GM19023 (cell line): ENCODE data around the gene FNTB.

Source experiments
- ATAC-seq: cut with Tn5 transposase; IDR thresholded peaks from one replicate; pipeline ENCODE4 v1.9.1; 2021; ENCODE audit warnings: mild to moderate bottlenecking, moderate library complexity; ENCODE audit not compliant: unreplicated experiment

Gene FNTB

DNA sequence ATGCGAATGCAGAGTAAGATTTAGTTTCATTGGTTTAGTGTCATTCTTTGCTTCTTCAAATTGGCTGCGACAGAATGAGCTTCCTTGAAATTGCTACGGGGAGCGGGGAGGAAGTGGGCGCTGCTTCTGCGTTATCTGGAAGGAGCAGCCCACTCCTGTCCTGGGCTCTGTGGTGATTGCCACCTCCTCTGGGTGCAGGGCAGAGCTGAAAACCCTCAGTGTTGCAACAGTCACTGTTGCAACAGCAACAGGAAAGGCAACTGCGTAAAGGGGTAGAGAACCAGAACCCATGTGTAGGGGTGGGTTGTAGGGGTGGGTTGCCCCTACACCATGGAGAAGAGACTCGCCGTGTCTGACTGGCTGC lies 57.9 kb downstream of the FNTB start:
- no peak for ATAC-seq

DNA sequence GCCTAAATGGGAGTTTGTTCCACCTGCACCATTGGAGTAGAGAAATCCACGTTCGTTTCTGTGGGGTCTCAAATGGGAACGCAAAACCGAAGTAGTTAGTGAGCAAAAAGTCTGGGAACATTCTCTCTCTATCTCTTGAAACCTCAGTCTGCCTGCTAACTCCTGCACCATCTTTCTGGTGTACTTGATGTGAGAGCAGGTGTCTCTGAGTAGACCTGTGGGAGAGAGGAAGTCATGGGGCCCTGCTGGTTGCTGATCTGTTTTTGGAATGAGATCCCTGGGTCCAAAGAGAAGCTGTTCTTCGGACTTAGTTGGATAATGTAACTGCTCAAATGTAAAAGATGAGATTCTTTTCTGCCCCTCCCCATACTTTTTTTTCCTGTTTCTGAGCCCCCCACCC lies 58.3 kb downstream of the FNTB start:
- no peak for ATAC-seq

DNA sequence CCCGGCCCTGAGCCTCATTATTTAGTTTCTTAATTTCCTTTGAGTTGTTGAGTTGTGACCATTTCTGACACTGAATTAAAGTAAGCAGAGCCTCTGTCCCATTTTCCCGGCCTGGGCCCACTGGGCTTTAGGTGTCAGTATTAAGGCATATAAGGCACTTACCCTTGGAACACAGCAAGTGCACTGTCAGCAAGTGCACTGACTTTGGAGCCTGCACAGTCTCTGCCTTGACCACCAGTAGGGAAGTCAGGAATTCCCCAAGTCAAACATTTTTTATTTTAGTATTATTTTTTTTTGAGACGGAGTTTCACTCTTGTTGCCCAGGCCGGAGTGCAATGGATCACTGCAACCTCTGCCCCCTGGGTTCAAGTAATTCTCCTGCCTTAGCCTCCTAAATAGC lies 59.0 kb downstream of the FNTB start:
- ATAC-seq, result no peak

DNA sequence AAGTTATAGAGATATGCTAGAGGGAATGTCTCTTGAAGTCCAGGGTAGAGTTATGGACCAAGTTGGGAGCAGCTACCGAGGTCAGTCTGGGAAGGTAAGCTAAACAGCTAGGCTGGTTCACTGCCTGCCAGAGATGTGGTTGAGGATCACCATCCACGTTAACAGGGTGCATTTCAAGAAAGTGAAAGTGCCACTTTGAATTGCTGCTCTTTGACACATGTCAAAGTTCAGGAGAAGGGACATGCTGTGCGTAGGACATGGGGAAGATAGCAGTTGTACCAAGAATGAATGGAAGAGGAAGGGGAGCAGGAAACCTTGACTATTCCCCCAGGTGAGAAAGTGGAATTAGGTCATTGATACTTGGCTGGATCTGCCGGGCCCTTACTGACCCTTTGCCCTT lies 66.1 kb downstream of the FNTB start:
- ATAC-seq, result no peak

DNA sequence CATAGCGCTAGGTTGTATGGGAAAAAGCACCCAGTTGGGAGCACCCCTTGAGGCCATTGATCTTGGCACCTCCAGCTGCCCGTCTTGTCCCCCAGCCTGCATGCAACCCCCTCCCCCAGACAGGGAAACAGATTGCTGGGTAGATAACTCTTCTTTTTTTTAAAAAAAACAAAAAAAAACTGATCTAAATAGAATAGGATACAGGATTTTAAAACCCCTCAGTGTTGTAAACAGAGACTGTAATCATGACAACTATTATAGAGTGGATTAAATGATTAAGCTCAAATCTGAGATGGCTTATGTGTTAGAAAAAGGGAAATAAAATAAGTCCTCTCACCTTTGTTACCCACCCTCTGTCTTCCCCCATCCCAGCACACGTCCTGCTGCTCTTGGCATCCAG lies 66.8 kb downstream of the FNTB start:
- ATAC-seq, result no peak

DNA sequence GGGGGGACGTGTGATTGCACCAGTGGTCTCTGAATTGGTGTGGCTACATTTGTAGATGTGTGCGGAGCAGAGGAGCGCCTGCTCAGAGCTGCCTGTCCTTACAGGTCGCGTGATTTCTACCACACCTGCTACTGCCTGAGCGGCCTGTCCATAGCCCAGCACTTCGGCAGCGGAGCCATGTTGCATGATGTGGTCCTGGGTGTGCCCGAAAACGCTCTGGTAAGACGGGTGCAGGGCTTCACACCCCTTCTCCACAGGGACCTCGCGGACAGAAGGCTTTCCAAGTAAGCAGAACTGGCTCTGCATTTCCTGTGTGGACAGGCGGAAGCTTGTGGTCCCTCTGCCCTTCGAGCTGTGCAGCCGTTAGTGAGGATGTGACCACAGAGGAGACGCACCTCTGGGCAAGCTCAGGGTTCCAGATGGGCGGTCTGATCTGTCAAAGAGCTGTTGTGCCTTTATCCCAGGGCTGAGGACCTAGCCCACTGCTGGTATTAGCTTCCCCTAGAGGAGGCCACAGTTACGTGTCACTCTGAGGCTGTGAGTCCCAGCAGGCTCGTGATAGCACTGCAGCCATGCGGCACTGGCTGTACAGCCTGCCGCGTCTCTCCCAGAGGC lies 67.9 kb downstream of the FNTB start:
- no peak for ATAC-seq

DNA sequence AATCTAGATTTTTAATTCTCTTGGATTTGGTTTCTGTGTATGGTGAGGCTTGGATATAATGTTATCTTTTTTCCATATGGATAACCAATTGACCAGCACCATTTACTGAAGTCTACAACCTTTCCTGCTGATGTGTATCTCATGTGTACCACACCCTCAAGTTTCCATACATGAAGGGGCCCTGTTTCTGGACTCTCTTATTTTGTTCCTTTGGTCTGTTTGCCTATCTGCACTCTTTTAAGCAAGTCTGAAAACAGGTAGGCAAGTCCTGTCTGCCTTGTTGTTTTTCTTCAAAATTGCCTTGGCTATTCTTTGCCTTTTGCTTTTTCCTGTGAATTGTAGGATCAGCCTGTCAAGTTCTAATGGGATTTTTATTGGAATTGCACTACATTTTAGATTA lies 71.0 kb downstream of the FNTB start:
- ATAC-seq, result no peak

DNA sequence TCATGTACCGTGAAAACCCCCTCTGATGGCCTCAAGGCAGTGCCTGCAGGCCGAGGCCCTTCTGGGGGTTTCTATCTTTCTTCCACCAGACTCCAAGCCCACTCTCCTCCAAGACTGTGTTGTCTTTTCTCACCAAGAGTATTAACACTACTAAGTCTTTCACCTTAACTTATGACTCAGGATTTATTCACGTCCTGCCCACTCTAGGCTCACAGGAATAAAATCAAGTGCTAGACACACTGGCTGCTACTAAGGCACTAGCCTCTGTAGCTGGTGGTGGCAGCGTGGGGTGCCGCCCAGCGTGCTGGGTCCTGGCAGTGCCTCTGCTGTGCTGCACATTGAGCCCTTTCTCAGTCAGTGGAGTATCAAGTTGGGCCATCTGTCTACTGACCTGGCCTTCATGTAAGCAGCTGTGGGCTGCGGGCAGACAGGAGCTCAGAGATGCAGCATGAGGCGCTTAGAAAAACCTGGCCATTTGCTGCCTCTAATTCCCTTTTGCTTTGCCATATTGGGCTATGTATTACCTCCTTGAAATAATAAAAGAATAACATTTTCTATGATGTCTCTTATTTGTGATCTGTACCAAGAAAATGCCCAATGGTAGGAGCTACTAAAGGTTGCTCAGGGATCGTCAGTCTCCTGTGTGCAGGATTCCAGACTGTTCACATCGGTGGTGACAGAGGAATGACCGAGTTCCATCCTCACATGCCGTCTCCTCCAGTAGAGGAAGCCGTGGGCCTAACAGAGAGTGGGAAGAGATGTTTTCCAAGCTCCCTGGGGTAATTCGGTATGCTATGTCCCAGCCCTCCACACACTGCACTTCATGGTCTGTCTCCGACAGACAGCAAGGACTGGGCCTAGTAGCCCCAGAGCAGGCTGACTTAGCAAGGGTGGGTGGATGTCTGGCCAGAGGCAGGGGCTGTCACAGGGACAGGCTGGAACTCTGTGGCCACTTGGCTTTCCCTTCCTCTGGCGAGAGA lies 75.7 kb downstream of the FNTB start:
- ATAC-seq, result no peak

DNA sequence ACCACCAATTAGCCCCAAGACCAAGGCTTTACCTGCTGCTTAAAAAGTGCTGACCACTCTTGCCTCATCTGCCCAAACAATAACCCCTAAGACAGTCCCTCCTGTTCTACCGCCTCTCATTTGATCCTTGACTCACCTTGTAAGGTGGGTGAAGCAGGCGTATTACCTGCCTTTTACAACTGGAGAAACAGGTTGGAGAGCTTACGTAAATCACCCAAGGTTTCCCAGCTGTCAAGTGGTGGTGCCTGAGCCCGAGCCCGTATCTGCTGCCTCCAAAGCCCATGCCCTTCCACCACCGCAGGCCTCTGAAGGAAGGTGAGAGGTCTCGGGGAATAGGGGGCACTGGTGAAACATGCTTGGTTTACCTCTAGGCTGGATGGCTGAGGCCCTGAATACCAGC lies 79.0 kb downstream of the FNTB start:
- ATAC-seq, result no peak

DNA sequence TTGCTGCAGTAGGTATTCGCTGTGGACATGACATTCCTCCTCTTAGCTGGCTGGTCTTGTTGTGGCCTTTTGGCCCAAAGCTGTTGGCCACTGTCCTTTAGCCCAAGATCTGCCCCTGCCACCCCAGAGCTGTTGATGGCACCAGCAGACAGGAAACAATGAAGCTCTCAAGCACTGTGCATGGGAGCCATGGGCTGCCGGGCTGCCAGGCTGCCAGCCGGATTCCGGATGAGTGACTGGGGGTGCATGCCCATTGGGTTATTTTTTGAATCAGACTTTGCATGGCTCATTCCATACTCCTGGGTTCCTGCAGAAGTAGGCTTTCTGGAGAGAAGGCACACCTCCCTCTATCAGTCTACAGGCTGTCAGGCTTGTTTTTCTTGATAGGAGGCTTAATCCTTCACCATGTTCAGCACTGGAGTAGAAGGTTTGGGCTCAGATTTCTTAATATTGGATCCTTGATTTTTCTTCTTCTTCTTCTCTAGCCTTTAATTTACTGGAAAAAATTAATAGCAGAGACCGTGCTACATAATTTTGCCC lies 83.2 kb downstream of the FNTB start:
- no peak for ATAC-seq

DNA sequence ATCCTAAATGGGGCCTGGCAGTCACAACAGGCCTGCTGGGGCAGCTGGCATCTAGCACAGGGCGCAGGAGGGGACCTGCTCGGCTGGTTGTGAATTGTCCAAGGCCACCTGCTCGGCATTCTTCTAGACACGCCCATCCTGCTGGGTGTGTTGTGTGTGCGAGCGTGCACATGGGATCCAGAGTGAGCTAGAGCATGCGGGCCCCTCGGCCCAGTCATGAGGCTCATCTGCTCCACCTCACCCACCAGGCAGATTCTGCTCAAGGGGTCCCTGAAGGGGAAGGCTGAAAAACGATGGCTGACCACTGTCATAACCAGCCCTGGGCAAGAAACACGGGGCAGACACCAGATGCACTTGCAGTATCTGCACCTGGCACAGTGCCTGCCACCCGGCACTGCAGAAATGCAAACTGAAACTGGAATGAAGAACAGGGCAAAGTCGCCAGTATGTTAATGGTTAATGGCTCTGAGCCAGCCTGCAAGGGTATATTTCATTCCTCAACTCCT lies 83.8 kb downstream of the FNTB start:
- no peak for ATAC-seq

DNA sequence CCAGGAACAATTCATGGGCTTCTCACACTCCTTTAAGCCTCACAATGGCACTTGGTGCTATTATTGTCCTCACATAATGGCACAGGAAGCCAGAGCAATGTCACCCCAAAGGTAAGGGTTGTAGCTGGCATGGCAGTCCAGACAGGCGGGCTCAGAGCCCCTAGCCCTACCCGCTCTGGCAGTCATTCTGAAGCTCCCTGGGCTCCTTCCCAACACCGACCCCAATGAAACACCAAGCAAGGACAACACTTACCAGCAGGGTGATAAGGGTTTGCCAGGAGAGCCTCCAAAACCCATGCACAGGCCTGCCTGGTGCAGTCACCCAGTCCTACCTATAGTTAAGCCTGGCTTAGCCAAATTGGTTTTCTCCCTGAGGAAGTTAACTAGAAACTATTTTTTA lies 84.8 kb downstream of the FNTB start:
- ATAC-seq, result no peak

DNA sequence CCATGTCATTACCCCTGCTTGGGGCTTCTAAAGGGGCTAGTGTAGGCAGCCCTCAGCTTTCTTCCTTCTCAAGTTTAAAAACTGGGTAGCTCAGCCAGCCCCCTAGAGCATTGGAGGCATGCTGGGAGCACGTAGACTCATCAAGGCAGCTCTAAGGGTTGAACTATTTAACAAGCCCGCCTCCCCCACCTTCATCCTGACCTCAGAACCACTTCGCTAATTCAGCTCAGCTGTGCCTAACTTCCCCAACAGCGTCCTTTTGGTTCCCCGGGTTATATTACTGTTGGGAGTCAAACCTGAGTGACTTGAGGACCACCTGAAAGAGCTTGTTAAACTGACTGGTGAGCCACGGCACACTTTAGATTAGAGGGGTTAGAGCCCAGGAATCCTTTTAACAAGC lies 85.6 kb downstream of the FNTB start:
- no peak for ATAC-seq

DNA sequence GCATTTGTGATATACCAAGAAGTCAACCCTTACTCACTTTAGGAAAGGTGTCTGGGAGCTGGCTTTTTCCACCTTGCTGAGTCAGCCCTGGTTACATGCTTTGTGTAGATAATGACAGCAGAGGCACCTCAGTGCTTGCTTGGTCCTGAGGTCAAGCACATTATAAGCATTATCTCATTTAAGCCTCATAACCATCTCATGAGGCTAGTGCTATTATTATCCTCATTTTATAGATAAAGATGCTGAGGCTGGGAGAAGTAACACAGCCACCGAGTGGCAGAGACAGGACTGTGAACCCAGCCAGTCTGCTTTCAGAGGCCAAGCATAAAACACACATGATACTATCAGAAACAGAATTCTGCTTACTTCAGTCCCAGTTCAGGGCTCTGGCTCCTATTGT lies 86.2 kb downstream of the FNTB start:
- no peak for ATAC-seq

DNA sequence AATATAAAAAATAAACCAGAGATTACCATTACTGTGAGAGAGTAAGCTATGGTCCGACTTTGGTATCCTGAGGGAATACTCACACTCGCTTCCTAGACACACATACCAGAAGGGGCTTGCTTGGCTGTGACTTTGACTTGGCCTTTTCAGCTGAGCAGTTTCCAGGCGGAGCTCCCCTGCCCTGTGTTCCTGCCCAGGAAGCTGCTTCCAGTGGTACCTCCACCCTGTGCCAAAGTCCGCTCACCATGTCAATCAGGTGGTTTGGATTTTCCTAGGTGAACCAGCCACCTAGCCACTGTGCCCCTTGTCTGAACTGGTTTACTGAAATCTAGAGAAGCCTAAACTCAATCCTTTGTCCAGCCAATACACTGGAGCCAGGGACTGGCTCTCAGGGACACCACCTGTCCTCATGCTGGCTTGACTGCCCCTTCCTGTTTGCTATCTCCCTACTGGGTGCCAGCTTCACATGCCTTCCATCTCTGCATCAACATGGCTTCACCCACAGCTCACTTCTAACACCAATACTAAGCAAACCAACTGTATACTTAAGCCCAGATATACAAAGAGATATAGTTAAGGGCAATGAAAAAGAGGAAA lies 87.0 kb downstream of the FNTB start:
- no peak for ATAC-seq

DNA sequence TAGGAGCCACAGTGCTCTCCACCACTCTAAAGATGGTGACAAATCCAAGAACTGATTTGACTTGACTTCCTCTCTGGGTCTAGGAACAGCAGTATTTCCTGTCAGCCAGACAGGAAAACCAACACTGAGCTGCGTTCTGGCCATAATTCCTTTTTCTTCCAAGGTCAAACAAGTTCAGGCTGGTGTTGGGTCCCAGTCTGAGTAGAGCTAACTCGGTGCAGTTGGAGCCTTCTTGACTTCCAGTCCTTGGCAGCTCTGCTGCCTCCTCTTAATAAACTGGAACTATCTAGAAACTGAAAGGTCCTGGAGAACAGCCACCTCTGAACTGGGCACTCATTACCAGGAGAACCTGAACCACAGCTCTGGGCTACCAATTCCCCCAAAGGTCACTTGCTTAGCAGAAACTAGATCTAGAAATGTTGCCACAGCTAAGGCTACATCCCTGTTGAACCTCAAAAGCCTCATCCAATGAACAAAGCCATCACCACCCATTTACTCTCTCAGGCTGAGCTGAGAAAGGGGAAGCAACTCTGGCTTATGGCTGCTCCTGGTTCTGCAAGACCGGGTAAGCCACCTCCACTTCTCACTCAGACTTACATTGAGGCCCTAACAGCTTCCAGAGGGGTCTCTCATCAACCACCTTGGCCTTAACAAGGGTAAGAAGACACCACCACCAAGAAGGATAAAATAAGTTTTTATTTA lies 87.9 kb downstream of the FNTB start:
- ATAC-seq, result no peak

DNA sequence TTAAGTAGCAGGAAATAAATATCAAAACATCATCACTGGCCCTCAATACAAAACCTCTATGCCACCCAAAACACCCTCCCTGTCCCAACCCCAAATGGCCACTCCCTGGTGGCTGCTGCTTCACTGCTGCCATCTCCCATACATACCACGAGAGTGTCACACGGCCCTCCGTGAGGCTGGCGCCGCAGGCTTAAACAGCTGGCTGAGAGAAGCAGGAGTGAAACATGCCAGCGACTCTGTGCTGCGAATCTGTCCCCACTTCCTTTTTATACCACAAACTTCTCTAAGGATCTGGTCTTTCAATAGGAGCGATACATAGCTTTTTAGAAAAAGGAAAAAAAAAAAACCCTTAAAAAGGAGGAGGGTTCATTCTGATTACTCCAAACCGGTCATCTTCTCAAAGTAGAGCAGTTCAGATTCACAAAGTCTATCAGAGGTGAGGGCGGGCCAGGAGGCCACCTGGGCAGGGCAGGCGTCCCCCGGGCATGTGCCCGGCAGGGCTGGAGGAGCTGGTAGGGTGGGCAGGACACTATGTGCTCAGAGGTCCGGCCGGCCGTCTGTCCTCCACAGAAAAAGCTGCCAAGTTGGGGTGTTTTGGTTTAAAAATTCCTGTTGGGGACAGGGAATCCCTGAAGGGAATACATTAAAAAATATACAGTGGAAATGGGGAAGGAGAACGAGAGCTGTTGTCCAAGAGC lies 89.1 kb downstream of the FNTB start:
- ATAC-seq, result no peak

DNA sequence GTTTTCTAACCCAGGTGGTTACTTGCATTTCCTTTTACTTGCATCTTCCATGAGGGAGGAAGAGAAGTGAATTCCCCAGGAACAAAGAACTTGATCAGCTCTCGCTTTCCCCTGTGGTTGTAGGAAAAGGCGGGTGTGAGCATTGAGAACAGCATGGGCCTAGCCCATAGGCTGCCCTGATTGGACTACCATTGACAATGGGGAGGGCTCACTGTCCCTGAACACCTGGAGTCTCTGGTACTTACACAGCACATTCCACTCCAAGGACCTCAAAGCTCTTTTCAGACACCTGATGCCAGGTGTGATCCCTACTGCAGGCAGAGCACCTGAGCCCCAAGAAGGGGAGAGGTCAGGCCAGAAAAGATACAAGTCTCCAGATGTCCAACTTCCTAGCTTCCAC lies 90.6 kb downstream of the FNTB start:
- ATAC-seq, result no peak

DNA sequence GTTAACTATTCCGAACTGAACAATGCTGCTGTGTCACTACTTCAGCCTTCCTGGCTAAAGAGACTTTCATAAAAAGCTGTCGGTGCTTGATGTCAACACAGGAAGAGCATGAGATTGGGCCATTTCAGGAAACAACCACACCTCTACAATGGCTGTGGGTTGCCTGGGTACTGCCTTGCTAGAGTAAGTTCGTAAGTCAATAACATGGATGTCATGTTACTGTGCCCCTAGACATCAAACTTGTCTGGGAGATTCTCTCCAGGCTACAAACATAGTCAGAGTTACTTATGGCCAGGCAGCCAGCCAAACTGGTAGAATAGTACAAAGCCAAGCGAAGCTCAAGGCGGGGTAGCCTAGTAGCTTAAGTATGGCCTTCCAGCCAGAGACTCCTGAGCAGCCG lies 92.5 kb downstream of the FNTB start:
- no peak for ATAC-seq

DNA sequence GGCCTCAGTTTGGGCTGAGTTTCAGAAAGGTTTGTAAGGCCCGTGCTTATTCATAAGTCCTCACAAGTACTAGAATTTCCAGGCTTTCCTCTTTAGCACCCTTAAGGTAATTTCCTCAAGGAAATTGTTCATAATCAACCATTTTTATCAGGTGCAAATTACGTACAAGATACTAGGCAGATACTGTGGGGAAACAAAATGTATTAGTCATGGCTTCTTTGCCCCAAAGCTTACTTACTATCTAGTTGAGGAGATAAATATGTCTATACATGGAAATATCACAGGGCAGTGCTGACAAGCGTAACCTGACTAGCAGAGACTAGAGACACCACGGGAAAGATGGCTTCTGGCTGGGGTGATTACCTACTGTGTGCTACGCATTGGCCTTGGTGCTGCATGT lies 93.1 kb downstream of the FNTB start:
- ATAC-seq, result no peak
